Measurements from ENCODE around the gene SYTL1.
"Not testable (repeated sequence)": the region's sequence is repeated elsewhere in the genome, so short reads cannot be mapped to it uniquely, and the experiment has no call there.

SYTL1 gene

DNA sequence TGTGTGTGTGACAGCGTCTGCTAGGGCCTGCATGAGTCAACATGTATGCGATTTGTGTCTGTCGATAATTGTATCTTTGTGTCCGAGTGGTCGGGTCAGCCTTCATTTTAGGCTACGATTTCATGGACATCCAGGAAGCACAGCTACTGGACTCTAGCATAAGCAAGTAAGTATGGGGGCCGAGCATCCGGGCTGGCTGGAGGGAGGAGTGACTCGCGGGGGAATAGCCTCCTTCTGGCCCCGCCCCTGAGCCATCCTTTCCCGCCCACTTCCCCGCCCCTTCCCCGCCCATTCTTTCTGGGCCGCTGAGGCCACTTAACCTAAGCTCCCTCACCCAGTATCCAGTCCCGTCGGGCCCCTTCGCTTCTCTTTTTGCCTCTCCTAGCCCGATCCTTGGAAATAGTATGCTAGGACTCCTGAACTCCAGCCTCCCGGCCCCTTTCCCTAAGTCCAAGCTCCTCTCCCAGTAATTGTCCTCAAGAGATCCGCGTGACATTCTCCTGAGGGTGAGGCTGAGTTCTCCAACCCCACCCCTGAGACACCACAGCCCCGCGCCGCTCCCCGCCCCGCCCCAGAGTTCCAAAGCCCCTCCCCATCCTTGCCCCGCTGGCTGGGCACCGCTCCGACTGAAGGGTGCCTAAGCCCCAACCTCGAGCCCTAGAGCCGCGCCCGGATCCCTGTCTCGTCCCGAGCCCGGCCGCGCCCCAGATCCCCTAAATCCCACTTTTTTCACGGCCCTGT is 23.7 kb downstream of the SYTL1 start:
- DNase-seq: peak; percentile 88 to 95

DNA sequence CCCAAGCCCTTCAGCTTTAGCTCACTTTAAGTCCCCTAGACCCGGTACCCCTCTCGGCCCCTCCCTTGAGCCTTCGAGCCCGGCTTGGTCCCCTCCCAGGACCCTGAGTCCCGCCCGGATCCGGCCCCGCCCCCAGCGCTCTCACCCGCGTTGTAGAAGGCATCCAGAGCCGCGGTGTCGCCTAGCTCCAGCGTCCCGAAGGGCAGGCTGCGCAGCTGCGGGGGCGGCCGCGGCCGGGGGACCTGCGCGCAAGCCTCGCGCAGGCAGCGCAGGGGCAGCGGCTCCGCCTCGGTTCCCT is 24.2 kb downstream of the SYTL1 start:
- DNase-seq: peak; percentile 79 to 87

DNA sequence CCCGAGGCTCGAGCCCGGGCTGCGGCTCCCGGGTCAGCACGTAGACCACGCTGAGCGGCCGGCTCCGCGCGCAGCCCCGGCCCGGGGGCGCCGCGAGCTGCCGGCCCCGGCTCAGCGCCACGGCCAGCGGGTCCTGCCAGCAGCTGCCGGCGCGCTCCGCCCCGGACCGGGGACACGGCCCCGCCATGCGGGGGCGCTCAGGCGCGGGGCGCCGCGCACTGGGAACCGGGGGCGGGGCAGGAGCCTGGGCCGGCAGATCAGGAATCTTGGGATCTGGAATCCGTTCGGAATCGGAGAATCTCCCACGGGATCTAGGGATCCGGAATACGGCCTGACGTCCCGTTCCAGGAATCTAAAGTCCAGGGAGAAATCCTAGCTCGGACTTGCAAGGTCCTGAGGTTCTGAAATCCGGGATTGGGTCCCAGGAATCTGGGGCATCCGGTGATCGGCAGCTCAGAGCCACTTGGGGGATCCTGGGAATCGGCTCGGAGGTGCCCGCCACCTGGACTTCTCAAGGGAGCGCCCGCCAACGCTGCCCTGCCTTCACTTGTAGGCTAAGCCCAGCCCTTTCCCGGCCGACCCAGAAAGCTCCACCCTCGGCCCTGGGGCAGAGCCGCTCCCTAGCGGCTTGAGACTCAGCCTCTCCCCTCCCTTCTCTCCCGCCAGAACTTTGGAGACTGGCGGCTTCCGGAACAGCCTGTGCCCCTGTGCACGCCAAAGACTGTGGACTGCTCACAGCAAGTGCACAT is 24.8 kb downstream of the SYTL1 start, which contains the start of gene MAP3K6:
TSS of gene MAP3K6 (minus strand) at position 551 of the 749 bp plus-strand sequence. CDS start at position 187, 364 bp downstream.
- DNase-seq: peak; percentile 46 to 87

DNA sequence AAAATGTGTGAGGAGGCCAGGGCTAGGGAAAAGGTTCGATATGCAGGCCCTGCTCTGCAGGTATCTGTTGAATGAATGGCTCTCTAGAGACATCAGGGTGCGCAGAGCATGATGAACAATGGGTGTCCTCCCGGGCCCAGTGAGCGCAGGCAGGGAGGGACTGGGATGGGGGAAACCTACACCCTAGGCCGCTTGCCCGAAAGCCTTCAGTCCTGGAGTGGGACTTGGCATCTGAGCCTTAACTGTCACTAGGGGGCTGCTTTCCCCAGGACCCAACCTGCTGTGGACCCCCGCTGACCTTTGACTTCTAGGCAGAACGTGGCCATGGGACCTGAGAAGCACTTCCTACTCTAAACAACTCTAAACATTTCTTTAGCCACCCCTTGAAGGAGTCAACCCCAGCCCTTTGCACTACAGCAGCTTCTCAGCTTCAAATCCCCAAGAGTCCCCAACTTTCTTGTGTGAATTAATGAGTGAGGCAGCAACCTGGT is 25.4 kb downstream of the SYTL1 start:
- DNase-seq: no peak

DNA sequence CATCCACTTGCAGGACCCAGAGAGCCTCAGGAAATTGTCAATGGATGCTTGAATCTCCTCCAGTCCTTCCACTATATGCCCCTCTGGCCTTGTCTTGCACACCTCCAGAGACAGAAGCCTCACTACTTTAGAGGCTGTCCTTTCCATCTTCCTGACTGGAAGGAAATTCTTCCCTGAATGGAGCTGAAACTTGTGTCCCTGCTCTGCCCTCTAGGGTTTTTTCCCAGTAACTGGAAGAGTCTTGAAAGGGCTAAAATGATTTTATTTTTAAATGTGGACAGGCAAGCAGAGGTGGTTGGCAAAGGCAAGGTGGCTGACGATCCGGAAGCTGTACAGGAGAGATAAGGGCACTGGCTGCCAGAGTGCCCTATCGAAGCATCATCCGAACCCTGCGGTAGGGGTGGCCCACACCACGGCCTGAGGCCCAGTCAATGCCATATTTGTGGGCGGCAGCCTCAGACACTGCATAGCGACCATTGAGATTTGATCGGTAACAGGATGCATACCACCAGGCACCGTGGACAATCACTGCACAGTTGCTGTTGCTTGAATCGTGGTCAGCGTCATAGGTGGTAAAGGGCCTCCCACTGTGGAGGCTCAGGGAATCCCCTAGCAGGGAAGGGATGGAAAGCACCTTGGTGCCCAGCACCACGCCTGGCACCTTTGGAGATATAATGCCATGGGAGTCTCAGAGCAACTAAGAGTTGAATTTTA is 27.2 kb downstream of the SYTL1 start:
- peak in 1 of 2 experiments; percentile 36 for DNase-seq

DNA sequence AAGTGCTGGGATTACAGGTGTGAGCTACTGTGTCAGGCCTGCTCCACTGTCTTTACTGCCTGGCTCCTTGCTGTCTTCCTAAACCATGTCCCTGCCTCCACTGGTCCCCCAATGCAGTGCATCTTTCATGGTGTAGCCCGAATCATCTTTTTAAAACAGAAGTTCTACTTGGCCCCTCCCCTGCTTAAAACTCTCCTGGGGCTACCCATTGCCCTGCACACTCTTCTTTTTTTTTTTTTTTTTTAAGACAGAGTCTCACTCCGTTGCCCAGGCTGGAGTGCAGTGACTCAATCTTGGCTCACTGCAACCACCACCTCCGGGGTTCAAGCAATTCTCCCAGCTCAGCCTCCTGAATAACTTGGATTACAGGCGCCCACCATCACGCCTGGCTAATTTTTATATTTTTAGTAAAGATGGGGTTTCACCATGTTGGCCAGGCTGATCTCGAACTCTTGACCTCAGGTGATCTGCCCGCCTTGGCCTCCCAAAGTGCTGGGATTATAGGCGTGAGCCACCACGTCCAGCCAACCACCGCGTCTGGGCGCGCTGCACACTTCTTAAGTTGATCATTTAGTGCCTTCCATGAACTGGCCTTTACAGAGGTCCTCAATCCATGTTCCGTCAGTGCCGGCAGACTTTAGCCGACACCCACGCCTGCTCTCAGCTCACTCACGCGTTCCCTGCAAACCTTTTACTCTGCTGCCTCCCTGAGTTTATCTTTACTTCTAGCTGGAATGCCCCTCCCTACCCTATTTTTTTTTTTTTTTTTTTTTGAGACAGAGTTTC is 30.4 kb downstream of the SYTL1 start:
- no peak for DNase-seq

DNA sequence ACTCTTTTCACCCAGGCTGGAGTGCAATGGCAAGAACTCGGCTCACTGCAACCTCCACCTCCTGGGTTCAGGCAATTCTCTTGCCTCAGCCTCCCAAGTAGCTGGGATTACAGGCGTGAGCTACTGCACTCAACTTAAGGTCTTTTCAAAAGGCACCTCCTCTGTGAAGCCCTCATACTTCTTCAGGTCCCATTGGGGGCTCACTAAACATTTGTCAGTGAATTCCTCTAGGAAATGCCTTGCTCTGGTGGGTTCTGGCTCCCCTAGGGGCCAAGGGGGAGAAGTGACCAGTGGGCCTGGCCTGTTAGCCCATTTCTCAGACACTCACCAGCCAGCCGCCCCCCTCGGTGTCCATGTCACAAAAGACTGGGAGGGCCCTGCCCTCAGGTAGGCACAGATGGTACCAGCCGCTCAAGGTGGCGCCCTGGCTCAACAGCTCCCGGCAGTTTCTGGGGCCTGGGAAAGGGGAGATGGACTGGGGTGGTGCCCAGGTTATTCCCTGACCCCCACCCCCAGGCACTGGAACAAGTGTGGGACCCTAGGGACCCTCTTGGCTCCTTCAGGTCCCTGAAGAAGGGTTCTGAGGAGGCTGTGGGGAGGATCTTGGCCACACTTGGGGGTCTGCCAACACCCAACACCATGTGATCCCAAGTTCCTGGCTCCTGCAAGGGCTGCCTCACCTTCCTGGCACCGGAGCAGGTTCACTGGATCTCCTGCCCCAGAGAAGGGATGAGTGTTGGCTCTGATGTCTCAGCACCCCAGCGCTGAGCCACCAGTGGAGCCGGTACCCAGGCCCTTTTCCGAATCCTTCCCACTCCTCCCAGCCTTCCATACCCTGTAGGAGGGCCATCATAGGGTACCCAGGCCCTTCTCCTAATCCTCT is 31.2 kb downstream of the SYTL1 start:
- DNase-seq: no peak

DNA sequence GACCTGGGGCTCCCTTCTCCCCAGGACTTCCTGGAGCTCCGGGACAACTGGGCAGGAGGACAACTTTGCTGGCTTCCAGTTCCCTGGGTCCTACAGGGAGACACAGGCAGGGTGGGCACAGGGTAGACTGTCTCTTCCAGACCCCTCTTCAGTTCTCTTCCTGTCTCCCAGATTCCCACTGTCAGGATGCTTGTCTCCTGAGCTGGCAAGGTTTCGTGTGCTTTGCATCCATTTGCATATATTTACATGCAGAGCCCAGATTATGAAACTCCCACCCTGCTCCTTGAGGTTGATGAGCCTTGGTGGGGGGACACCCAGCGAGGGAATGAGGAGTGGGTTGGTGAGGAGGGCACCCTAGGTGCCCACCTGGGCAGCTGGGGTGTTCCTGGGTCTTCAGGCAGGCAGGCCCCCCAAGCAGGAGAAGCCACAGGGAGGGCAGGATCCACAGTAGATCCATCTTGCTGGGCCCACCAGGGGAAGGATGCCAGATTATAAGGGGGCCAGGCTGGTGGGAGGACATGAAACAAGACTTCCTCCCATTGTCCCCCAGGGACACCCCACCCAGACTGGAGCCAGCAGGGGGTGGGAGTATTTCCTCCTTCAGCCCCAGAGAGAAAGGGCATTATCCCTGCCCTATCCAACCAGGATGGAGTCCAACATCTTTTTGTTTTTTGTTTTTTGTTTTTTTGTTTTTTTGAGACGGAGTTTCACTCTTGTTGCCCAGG is 32.7 kb downstream of the SYTL1 start, which contains the start of gene FCN3:
TSS of gene FCN3 (minus strand) at position 463 of the 725 bp plus-strand sequence. CDS start at position 457, 6 bp downstream.
- DNase-seq: no peak

DNA sequence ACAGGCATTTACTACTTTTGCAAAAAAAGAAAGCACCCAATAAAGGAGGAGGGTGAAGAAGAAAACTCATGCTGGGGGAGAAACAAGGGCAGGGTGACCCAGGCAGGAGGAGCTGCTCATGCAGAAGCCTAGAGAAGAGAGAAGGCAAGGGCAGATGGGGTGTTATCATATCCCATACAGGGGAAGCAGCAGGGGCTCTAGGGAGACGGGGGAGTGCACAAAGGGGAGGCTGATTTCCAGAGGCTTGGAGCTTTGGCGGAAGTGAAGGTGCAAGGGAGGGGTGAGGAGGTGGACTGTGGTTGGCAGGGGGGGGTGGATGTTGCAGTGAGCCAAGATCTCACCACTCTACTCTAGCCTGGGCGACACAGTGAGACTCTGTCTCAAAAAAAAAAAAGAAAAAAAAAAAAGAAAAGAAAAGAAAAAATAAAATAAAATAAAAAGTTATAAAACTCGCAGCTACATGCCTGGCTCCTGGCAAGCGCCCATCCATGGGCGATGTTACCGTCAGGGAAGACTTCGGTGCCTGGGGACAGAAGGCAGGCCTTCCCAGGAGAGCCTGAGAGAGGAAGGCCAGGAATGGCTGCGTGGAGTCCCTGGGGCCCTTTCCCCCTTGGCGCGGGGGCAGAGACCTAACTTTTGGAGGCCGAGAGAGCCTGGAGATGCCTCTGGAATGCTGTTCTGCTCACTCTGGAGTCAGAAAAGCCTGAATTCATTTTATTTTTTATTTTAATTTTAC is 36.1 kb downstream of the SYTL1 start:
- DNase-seq: no peak

DNA sequence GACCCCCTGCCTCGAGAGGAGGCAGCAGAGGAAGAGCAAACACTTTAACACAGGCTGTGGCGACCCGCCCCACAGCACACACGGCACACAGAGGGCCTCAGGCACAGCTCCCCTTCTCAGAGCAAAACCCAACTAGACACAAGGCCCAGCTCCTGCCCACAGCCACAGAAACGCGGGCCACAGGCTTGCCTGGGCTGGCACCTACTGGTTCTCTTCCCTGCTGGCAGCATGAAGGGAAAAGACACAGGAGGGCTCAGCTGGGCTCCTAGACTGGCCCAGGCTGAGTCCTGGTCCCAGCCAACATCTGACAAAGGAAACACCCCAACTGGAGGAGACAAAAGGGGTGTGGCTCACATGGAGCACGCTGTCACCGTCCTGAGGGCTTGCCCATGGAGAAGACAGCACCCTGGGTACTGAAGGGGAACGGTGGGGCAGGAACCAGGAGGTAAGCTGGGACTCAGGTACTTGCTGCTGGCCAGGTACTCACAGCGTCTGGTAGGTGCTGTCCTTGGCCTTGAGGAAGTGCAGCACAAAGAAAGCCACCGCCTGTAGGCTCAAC is 37.8 kb downstream of the SYTL1 start:
- DNase-seq: no peak

DNA sequence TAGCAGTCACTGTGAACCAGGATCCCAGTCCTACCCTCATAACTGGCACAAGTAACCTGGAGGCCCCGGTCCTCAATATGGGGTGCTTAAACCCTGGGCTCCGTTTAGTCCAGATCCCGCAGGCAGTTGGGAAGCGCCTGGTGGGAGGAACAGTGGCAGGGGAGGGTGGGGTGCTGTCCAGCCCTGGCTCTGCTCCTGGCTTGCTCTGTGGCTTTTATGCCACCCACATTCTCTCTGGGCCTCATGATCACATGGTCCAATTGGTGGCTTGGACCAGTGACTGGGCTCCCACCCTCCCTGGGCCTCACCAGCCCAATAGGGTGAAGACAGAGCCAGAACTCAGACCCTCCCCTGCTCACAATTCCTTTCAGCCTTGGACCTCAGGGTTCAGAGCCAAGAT is 38.4 kb downstream of the SYTL1 start:
- no peak for DNase-seq

DNA sequence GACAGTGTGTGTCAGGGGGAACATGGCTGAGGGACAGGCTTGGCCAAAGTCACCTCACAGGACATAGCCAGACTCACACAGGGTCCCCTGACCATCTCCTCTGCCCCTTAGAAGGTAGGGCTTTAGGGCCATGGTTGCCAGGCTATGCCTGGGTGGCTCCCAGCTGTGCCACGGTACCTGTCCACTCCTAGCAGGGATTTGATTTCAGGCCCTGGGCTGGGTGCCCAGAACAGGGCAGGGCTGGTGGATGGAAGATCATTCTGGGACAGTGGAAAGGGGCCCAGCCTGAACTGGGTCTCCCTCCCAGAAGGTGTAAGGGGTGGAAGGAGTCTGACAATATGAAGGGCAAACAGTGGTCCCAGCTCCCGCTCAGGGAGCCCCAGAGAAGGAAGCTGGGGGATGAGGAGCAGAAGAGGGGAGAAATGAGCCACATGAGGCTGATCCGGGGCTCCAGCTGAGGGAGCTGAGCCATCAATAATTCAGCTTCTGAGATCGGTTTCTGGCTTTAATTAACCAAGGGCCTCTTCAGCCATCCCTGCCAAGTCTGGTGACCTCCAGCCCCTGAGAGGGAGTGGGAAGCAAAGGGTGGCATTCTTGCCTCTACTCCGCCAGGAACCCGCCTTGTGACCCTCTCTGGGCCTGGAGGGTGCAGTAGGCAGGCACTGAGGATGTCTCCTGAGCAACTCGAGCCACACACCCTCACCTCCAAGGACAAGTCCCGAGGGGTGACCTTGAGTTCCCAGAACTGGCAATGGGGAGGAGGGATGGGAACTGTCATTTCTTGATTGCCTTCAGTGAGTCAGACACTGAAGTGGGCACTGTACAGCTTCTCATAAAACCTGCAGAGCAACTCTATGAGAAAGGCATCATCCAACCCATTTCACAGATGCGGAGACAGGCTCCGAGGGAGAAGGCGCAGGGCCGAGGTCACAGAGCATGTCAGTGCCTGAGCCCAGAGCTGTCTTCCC is 39.2 kb downstream of the SYTL1 start:
- no peak for DNase-seq

DNA sequence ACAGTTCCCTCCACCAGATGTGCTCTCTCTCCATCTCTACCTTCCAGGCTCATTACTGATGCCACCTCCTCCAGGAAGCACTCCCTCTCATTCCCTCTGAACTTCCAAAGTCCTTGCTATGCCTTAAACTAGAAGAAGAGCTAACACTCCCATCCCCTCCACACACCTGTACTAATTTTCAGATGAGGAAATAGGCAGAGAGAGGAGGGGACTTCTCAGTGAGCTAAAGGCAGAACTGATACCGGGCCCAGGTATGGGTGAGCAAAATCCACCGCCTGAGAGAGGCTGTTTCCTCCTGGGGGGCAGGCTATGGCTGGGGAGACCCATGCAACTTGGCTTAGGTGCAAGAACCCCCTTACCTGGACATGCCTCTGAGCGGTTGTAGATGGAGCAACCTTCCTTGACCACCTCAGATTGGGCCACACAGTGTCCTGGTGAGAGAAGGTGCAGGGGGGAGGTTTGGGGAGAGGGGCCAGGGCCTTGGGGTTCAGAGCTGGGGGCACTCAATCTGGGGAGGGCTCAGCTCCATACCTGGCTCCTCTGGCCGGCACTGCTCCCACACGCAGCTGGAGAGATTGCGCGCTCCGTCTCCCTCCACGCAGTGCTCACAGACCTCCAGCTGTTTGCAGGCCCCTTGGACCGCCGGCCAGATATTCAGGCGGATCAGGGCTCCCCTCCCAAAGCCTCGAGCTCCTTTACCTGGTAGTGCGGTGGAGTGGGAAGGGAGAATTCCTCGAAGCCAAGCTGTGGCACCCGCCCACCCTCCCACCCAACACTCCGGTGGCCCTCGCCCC is 40.3 kb downstream of the SYTL1 start:
- DNase-seq: no peak

DNA sequence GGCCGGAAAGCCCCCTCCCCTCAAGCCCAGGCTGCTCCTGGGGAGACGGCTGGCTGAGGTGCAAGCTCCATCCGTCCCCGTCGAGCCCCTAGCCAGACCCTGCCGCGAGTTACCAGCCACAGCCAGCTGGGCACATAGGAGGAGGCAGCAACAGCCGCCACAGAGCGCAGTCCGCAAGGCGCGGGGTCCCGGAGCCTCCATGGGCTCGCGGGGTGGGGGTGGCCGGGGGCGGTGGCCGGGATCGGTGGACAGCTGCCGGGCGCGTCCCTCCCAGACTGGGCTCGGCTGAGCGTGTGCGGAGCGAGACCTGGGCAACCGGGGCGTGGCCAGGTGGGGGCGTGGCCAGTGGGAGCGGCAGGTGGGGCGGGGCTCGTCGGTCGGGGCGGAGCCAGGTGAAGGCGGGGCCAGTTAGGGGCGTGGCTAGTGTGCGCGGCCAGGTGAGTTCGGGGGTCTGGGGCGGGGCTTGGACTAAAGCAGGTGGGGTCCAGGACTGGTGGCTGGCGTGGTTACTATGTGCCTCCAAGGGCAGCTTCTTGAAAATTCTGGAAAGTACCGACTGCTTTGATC is 41.3 kb downstream of the SYTL1 start, which contains the start of gene CD164L2:
TSS of gene CD164L2 (minus strand) at position 295 of the 567 bp plus-strand sequence. CDS start at position 201, 94 bp downstream.
- no peak for DNase-seq

DNA sequence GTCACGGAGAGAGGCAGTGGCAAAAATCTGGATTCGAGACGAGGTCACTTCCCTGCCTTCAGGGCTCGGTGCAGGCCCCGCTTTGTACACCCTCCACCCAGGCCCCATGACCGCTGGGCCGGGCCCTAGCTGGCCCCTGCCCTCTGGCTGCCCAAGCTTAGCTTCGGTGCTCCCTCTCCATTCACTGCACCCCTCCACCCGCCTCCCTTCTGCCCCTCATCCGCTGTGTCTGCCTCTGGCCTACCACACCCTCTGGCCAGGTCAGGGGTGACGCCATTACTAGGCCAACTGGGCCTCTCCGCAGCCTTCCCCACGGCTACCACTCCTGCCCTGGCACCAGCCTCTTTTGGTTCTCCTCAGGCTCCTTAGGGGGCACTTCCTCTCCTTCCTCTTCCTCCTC is 41.8 kb downstream of the SYTL1 start:
- no peak for DNase-seq

DNA sequence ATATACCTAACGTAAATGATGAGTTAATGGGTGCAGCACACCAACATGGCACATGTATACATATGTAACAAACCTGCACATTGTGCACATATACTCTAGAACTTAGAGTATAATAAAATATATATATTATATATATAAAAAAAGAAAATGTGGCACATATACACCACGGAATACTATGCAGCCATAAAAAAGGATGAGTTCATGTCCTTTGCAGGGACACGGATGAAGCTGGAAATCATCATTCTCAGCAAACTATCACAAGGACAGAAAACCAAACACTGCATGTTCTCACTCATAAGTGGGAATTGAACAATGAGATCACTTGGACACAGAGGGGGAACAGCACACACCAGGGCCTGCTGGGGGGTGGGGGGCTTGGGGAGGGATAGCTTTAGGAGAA is 43.0 kb downstream of the SYTL1 start:
- DNase-seq: not testable (repeated sequence)

DNA sequence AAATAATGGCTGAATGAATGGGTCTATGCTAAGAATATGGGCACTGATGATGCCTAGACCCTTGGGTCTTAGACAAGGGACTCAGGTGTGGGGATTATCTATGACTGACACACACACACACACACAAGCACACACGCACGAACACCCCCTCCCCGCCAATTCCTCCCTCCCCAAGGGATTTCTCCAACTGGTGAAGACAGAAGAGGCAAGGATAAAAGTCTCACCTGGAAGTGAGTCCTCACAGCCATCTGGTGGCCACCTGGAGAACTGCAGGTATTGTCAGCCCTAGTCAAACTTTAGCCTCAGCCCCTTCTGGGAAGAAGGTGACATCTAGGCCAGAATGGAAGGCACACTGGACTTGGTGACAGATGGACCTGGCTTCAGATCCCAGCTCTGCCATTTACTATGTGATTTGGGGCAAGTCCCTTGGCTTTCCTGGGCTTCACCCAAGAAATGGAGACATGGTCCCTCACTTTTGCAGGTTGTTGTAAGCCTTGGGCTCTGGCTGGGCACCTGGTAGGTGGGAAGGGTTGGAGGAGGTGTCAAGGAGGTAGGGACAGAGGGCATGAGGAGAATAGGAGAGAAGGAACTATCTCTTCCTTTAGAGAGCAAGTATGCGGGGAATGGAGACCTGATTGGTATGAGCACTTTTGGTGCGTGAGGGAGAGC is 46.6 kb downstream of the SYTL1 start:
- DNase-seq: peak in 1 of 2 experiments; percentile 53
